ENCODE results near the gene ADAMTS18. TPM values are rescaled to one million over a fixed set of nuclear protein-coding genes. Genes with fewer than 3 reads are reported as not detected.

ADAMTS18 gene
- total RNA-seq, 6 experiments from 2014 or later: not detected

- ATAC-seq (no peak), DNase-seq (no peak)
- Histone ChIP-seq H3K4me3 (no peak overlapping the region), H3K27me3 (no peaks in the 10 kb centered on the region), H3K9me3 (no peaks in the 10 kb centered on the region), H3K36me3 (no peaks in the 10 kb centered on the region), H3K4me1 (no peaks in the 10 kb centered on the region), H3K27ac (no peak overlapping the region)
- intact Hi-C loops (cut with DNase I): no loop called here
- TF ChIP-seq POLR2A (IDR thresholded peaks at IDR 0.05): no peak
- no peak for TF ChIP-seq CTCF (IDR thresholded peaks at IDR 0.05)
- WGBS (ENCODE audit: insufficient coverage, low coverage, low lambda C conversion rate, missing lambda C conversion rate): 20% methylated on average over 4 of the region's 4 CpGs
These were observed 36.3 kb downstream of the ADAMTS18 start for GRCh38 chr16:77398495-77398894.

GRCh38 chr16:77396461-77396860 lies 38.4 kb downstream of the ADAMTS18 start:
- WGBS (ENCODE audit: insufficient coverage, low coverage, low lambda C conversion rate, missing lambda C conversion rate): 50% methylated on average over 3 of the region's 3 CpGs
- TF ChIP-seq POLR2A (IDR thresholded peaks at IDR 0.05): no peak
- TF ChIP-seq CTCF (IDR thresholded peaks at IDR 0.05): no peak

GRCh38 chr16:77394699-77395098 lies 40.1 kb downstream of the ADAMTS18 start:
- Histone ChIP-seq H3K4me1 (no peaks in the 10 kb centered on the region), H3K36me3 (no peaks in the 10 kb centered on the region), H3K27ac (no peak overlapping the region), H3K27me3 (no peaks in the 10 kb centered on the region), H3K4me3 (no peak overlapping the region), H3K9me3 (no peaks in the 10 kb centered on the region)
- DNase-seq (no peak), ATAC-seq (no peak)
- intact Hi-C loops (cut with DNase I): no loop called here
- no peak for TF ChIP-seq POLR2A (IDR thresholded peaks at IDR 0.05)
- no peak for TF ChIP-seq CTCF (IDR thresholded peaks at IDR 0.05)
- WGBS (ENCODE audit: insufficient coverage, low coverage, low lambda C conversion rate, missing lambda C conversion rate): 43% methylated on average over 2 of the region's 2 CpGs

More at GRCh38 chr16:77396461-77396860, 38.4 kb downstream of the ADAMTS18 start:
- Histone ChIP-seq H3K36me3 (no peaks in the 10 kb centered on the region), H3K4me1 (no peaks in the 10 kb centered on the region), H3K9me3 (no peaks in the 10 kb centered on the region), H3K27ac (no peak overlapping the region), H3K27me3 (no peaks in the 10 kb centered on the region), H3K4me3 (no peak overlapping the region)
- intact Hi-C loops (cut with DNase I): no loop called here
- DNase-seq (no peak), ATAC-seq (no peak)

DNA sequence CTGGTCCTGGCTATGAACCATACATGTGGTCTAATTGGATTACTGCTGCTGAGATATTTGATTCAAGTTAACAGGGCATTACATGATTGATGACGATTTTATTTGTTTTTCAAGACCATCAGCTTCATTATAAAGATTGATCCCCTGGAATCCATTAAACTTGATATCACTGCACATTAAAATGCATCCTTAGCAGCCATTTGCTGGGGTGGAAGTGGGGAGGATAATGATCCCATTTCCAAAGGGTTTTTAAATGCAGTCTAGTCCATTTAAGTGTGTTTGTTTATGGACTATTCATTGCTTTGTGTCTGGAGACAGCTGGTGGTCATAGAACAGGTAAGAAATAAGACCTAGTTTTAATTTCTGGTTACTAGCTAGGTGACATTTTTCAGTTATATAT lies 40.9 kb downstream of the ADAMTS18 start:
- no peak for ATAC-seq
- Histone ChIP-seq H3K4me1 (no peaks in the 10 kb centered on the region), H3K36me3 (no peaks in the 10 kb centered on the region)

More for the DNA sequence above, 40.9 kb downstream of the ADAMTS18 start:
- Histone ChIP-seq H3K27me3 (no peaks in the 10 kb centered on the region), H3K27ac (no peak overlapping the region), H3K9me3 (no peaks in the 10 kb centered on the region), H3K4me3 (no peak overlapping the region)
- intact Hi-C loops (cut with DNase I): no loop called here
- TF ChIP-seq POLR2A (IDR thresholded peaks at IDR 0.05) (no peak), CTCF (IDR thresholded peaks at IDR 0.05) (no peak)
- 13% methylated on average over 1 of the region's 1 CpG for WGBS (ENCODE audit: insufficient coverage, low coverage, low lambda C conversion rate, missing lambda C conversion rate)
- DNase-seq: no peak
